ENCODE measurements around the gene OR7G2. TPM values are rescaled to one million over a fixed set of nuclear protein-coding genes. Genes with fewer than 3 reads are reported as not detected.

OR7G2 gene
- not detected in 2 replicates for total RNA-seq

DNA sequence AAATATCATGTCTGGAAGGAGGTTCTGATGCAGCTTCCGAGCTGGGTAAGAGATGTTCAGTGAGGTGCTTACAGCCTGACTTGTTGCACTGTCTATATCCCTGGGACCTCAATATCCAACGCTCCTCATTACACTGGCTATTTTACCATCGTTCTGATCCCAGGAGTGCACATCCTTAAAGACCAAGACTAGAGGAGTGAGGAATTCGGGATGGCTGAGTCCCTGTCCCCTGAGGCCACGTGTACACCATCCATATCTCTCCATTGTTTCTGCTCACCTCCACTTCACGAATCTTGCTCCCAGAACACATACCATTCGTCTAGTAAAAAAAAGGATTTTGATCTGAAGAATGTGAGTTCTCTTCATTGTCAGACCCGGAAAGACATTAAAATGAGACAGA, at the start of gene OR7G2:
Gene OR7G2, minus strand, starts transcription at position 101 of the 400 bp plus-strand sequence. CDS start 4,232 bp downstream, outside the sequence.

DNA sequence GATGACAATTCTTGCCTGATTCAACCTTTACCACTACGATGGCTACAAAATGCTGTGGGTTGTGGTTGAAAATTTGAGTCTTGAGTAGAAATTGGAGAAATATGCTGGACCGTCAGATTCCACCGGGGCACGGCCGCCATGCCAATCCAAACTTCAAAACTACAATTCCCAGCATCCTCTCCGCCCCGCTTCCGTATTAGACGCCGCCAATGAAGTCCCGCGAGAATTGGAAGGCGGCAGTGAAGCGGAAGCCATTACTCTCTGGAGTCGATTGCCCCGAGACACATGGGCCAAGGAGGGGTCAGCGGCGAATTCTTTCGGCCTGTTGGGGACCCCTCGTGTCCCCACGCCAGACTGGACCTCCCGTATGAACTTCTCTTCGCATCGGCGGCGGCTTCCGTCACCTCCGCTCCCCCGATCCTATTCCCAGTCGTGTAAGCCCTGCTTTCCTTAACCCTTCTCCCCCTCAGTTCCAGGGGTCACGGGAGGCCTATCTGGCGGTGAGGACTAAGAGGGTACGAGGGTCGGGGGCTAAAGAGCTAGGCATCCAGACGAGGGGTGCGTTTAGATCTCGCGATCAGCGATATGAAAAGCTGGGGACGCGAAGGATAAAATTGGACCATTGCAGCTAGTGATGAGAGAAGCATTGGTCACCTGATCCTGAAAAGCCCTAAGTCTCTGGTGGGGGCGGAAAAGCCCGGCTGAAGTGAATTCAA, 33.0 kb upstream of the OR7G2 start, which contains the start of gene ZNF317:
Gene ZNF317, plus strand, starts transcription at position 239 of the 716 bp plus-strand sequence. CDS start 15,620 bp downstream, outside the sequence.

DNA sequence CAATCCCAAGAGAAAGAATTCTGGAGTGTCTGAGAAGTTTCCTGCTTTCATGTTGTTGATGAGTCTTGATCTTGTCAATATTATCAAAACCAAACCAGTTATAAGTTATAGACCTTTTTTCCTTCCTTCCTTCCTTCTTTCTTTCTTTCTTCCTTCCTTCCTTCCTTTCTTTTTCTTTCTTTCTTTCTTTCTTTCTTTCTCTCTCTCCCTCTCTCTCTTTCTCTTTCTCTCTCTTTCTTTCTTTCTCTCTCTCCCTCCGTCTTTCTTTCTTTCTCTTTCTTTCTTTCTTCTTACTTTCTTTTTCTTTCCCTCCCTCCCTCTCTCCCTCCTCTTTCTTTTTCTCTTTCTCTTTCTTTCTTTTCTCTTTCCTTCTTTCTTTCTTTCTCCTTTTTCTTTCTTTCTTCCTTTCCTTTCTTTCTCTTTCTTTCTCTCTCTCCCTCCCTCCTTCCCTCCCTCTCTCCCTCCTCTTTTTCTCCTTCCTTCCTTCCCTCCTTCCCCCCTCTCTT, 19.7 kb upstream of the OR7G2 start, which contains the start of gene OR7G3:
Gene OR7G3, minus strand, starts transcription at position 51 of the 506 bp plus-strand sequence. Its CDS starts 0 bp downstream, at position 51.

GRCh38 chr19:9115307-9115813, 8.1 kb upstream of the OR7G2 start, which contains the start of gene OR7G1:
Gene OR7G1, minus strand, starts transcription at chr19:9115763. Its CDS starts 0 bp downstream, at chr19:9115763.

DNA sequence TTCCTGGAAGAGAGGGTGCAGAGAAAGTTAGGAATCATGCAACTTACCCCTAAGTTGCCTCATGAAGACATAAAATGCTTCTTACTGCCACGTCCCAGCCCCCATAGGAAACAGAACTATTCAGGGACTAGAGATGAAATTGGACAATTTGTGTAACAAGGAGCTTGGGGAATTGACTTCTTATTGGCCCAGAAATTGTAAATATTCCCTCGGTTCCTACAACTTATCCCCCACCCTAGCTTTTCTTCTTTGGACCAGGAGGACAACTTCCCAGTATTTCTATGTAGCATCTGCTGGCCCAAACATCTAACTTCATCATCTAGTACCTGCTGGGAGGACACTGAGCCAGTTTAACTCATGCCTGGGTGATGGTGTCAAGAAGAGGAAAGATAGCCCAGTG, 20.5 kb downstream of the OR7G2 start, which contains the start of gene OR1M1:
Gene OR1M1, plus strand, starts transcription at position 301 of the 400 bp plus-strand sequence. CDS start 6,184 bp downstream, outside the sequence.

Other genes starting within 250 kb of the OR7G2 start
- gene MUC16, start 97.1 kb downstream of the OR7G2 start, total RNA-seq, result not detected in 2 replicates
- gene OR1M1, start 20.4 kb downstream of the OR7G2 start, total RNA-seq, result not detected in 2 replicates
- gene OR7G1, start 8.3 kb upstream of the OR7G2 start, total RNA-seq, result not detected in 2 replicates
- gene OR7G3, start 19.5 kb upstream of the OR7G2 start, total RNA-seq, result not detected in 2 replicates
- gene ZNF317, start 32.9 kb upstream of the OR7G2 start, total RNA-seq, result 13.1 and 13.4 TPM in 2 replicates
- 0.10 TPM in 1 of 2 replicates, not detected in the other for gene OR7D2, start 71.5 kb upstream of the OR7G2 start, total RNA-seq
- not detected in 2 replicates for gene OR7D4, start 112.1 kb upstream of the OR7G2 start, total RNA-seq
- gene OR7E24, start 143.5 kb upstream of the OR7G2 start, total RNA-seq, result not detected in 2 replicates
- 2.6 and 5.8 TPM in 2 replicates for gene ZNF699, start 202.4 kb upstream of the OR7G2 start, total RNA-seq
- 6.5 and 6.9 TPM in 2 replicates for gene ZNF559, start 216.7 kb upstream of the OR7G2 start, total RNA-seq

Data from mammary microvascular endothelial cell (primary cell).